ENCODE measurements around the gene FKBP1A.

DNA sequence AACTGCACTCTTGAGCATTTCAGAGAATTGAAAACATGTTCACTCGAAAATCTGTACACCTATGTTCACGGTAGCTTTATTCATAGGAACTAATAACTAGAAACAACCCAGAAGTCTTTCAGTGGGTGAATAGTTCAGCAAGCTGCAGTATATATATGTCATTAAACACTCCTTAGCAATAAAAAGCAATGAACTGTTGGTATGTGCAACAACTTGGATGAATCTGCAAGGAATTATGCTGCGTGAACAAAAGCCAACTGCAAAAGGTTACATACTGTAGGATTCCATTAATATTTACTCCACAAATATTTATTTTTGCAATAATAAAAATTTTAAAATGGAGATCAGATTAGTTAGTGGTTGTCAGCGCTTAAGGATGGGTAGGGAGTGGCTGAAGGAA, 22.1 kb upstream of the FKBP1A start:
- TF ChIP-seq, protein P1, sequence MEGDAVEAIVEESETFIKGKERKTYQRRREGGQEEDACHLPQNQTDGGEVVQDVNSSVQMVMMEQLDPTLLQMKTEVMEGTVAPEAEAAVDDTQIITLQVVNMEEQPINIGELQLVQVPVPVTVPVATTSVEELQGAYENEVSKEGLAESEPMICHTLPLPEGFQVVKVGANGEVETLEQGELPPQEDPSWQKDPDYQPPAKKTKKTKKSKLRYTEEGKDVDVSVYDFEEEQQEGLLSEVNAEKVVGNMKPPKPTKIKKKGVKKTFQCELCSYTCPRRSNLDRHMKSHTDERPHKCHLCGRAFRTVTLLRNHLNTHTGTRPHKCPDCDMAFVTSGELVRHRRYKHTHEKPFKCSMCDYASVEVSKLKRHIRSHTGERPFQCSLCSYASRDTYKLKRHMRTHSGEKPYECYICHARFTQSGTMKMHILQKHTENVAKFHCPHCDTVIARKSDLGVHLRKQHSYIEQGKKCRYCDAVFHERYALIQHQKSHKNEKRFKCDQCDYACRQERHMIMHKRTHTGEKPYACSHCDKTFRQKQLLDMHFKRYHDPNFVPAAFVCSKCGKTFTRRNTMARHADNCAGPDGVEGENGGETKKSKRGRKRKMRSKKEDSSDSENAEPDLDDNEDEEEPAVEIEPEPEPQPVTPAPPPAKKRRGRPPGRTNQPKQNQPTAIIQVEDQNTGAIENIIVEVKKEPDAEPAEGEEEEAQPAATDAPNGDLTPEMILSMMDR (IDR thresholded peaks at IDR 0.05; ENCODE audit: extremely low read depth in 1 of 2, insufficient read depth in 1 of 2, low read depth in 1 of 2, low read length in 2 of 2), result no peak
- TF ChIP-seq EZH2 (IDR thresholded peaks at IDR 0.05; ENCODE audit: borderline replicate concordance, low read depth, low read length, severe bottlenecking) (no peak), POLR2A (IDR thresholded peaks at IDR 0.05; ENCODE audit: low read depth, low read length) (no peak), FOS (IDR thresholded peaks at IDR 0.05; ENCODE audit: borderline replicate concordance, insufficient read depth, low read length) (no peak)

Measured in endothelial cell of umbilical vein (primary cell).